Endothelial cell of umbilical vein (primary cell): Measurements from ENCODE around the gene CASP4. TPM values are rescaled to one million over a fixed set of nuclear protein-coding genes. Genes with fewer than 3 reads are reported as not detected.
A peak's percentile ranks its signal among the peaks of the same experiment; 100 is the strongest.

Source experiments
- BruUV-seq: library from RNA; stranded (reverse); fragments of 400-500 nt; replicated peaks from 2 replicates; lab custom pipeline; 2021; lab: Mats Ljungman, UMichigan
- CTCF ChIA-PET: fragments of 300-600, 350-600 bp; sonication (Branson Sonifier 250); formaldehyde crosslinking; loops from one replicate; lab custom pipeline; 2021; ENCODE audit warnings: antibody characterized with exemption, inconsistent platforms; lab: Charles Lee
- POLR2A ChIA-PET: fragments of 300-600, 350-600 bp; sonication (Branson Sonifier 250); formaldehyde crosslinking; loops from one replicate; lab custom pipeline; 2021; ENCODE audit warnings: antibody characterized with exemption, inconsistent platforms; lab: Charles Lee
- DNase-seq: peaks from one replicate; pipeline ENCODE4 v3.0.0-alpha.2; 2011; ENCODE audit warnings: low read depth, low spot score
- FAIRE-seq: peaks from 2 replicates; lab custom pipeline; 2011; peaks lifted over from hg19 to GRCh38; lab: Jason Lieb, UNC
- H2AFZ ChIP-seq: 2 replicates; pipeline ENCODE4 v1.6.0; 2012; ENCODE audit warnings: low read depth, low read length, control low read depth, inconsistent platforms
- H3K27ac ChIP-seq: 2 replicates; pipeline ENCODE4 v1.5.1; 2011; ENCODE audit warnings: low read depth, mild to moderate bottlenecking, control low read depth, low read length, moderate library complexity; ENCODE audit not compliant: insufficient read depth
- H3K27me3 ChIP-seq, 2 experiments: 2 replicates each; pipeline versions ENCODE4 v1.6.0 to v1.6.1; 2011; ENCODE audit warnings: low read length in 2 of 2, mixed read lengths in 1 of 2; ENCODE audit not compliant: control insufficient read depth in 2 of 2, insufficient read depth in 2 of 2
- H3K36me3 ChIP-seq, 2 experiments: 2 replicates in 1 of 2; 3 replicates in 1 of 2; pipeline ENCODE4 v1.5.1; 2011; ENCODE audit warnings: low read length in 2 of 2, mild to moderate bottlenecking in 1 of 2, moderate library complexity in 1 of 2; ENCODE audit not compliant: control insufficient read depth in 2 of 2, insufficient read depth in 2 of 2; ENCODE audit errors: extremely low read depth in 1 of 2
- H3K4me1 ChIP-seq: 3 replicates; pipeline ENCODE4 v1.5.1; 2011; ENCODE audit warnings: mild to moderate bottlenecking, low read length; ENCODE audit not compliant: control insufficient read depth, insufficient read depth; ENCODE audit errors: extremely low read depth
- H3K4me2 ChIP-seq: 2 replicates; pipeline ENCODE4 v1.6.1; 2011; ENCODE audit warnings: low read length, control low read depth, mixed read lengths; ENCODE audit not compliant: insufficient read depth
- H3K4me3 ChIP-seq, 3 experiments: fragments of 200-600 bp in 1 of 3; sonication (generic), shearing (Covaris generic) in 1 of 3; replicated peaks in 1 of 3; 2 replicates each; pipeline ENCODE4 v1.5.1; 2011 to 2016; ENCODE audit warnings: control low read depth in 3 of 3, low read length in 3 of 3, mild to moderate bottlenecking in 2 of 3, inconsistent platforms in 1 of 3, low read depth in 1 of 3, moderate library complexity in 1 of 3; ENCODE audit not compliant: insufficient read depth in 1 of 3
- H3K79me2 ChIP-seq: 2 replicates; pipeline ENCODE4 v1.6.0; 2012; ENCODE audit warnings: low read length, inconsistent platforms; ENCODE audit not compliant: control insufficient read depth, insufficient read depth
- H3K9ac ChIP-seq: replicated peaks from 2 replicates; pipeline ENCODE3; 2011; ENCODE audit warnings: low read length, control low read depth; ENCODE audit not compliant: insufficient read depth; ENCODE audit errors: extremely low read depth
- H3K9me1 ChIP-seq: replicated peaks from 3 replicates; pipeline ENCODE4 v1.6.0; 2011; ENCODE audit warnings: mild to moderate bottlenecking, low read length; ENCODE audit not compliant: control insufficient read depth, insufficient read depth; ENCODE audit errors: extremely low read depth
- H3K9me3 ChIP-seq: replicated peaks from 2 replicates; pipeline ENCODE4 v1.5.1; 2012; ENCODE audit warnings: low read length, inconsistent platforms; ENCODE audit not compliant: control insufficient read depth, insufficient read depth
- H4K20me1 ChIP-seq: replicated peaks from 2 replicates; pipeline ENCODE3; 2011; ENCODE audit warnings: mild to moderate bottlenecking, low read length; ENCODE audit not compliant: control insufficient read depth, insufficient read depth; ENCODE audit errors: extremely low read depth
- EZH2 ChIP-seq: IDR thresholded peaks from 2 replicates; pipeline ENCODE4 v1.6.1; 2012; ENCODE audit warnings: borderline replicate concordance, low read depth, mild to moderate bottlenecking, moderate library complexity, low read length, inconsistent platforms; ENCODE audit not compliant: severe bottlenecking
- FOS ChIP-seq: IDR thresholded peaks from 2 replicates; pipeline ENCODE4 v1.6.1; 2011; ENCODE audit warnings: mild to moderate bottlenecking, low read length, moderate library complexity, borderline replicate concordance; ENCODE audit not compliant: insufficient read depth
- GATA2 ChIP-seq: IDR thresholded peaks from 2 replicates; pipeline ENCODE4 v1.7.0; 2011; ENCODE audit warnings: low read depth, mild to moderate bottlenecking, moderate library complexity, mixed read lengths, low read length; ENCODE audit not compliant: insufficient read length, insufficient read depth
- JUN ChIP-seq: IDR thresholded peaks from 2 replicates; pipeline ENCODE4 v1.6.1; 2011; ENCODE audit warnings: borderline replicate concordance, low read depth; ENCODE audit not compliant: insufficient read length, insufficient read depth
- MAX ChIP-seq: IDR thresholded peaks from 2 replicates; pipeline ENCODE4 v1.6.1; 2011; ENCODE audit not compliant: insufficient read depth, insufficient read length
- MYC ChIP-seq: IDR thresholded peaks from one replicate; pipeline ENCODE4 v1.6.1; 2011; ENCODE audit warnings: mild to moderate bottlenecking, low read depth, low read length
- POLR2A ChIP-seq: IDR thresholded peaks from 2 replicates; pipeline ENCODE4 v1.6.1; 2012; ENCODE audit warnings: low read depth, mild to moderate bottlenecking, control low read depth, low read length
- POLR2AphosphoS5 ChIP-seq: IDR thresholded peaks from 2 replicates; pipeline ENCODE4 v1.6.1; 2012; ENCODE audit warnings: low read depth, mild to moderate bottlenecking, control low read depth, low read length, moderate library complexity; ENCODE audit not compliant: insufficient read depth
- dilution Hi-C: fragments of 300-500 bp; cut with MboI; formaldehyde crosslinking; loops from one replicate; pipeline ENCODE4 v1.15.0; 2019; ENCODE audit warnings: low sequenced_read_pairs; ENCODE audit not compliant: extremely low pct_ligation_motif_present
- intact Hi-C: fragments of 100-400 bp; cut with micrococcal nuclease; formaldehyde crosslinking; loops from one replicate; pipeline ENCODE4 v1.10.0; 2022
- polyA plus RNA-seq, 4 experiments: library from polyadenylated mRNA; depleted of rRNA in 3 of 4; stranded (reverse) in 3 of 4; unstranded in 1 of 4; fragments of >200 nt; gene quantifications; 2 replicates each; pipeline versions ENCODE4 v1.2.1 to v1.2.3, GENCODE V29; 2011 to 2012; ENCODE audit warnings: missing spikeins in 1 of 4
- total RNA-seq: library from RNA; stranded (reverse); gene quantifications from 2 replicates; pipeline ENCODE4 v1.2.3, GENCODE V29; 2021
- TF ChIP-seq, protein P1 (sequence below), 2 donors: IDR thresholded peaks; 1 replicate in 1 of 2; 2 replicates in 1 of 2; pipeline ENCODE4 v1.5.1; 2011; ENCODE audit warnings: low read length in 2 of 2, mild to moderate bottlenecking in 2 of 2, moderate library complexity in 2 of 2, control low read depth in 1 of 2, inconsistent platforms in 1 of 2, low read depth in 1 of 2; ENCODE audit not compliant: insufficient read depth in 1 of 2; ENCODE audit errors: extremely low read depth in 1 of 2

The CASP4 gene
- total and polyA plus RNA-seq, 2 donors (not counting 3 experiments of a cell fraction or from before 2014, with no cell fraction given) = 83.1 to 89.1 TPM

- H3K27me3 ChIP-seq = no peaks in the 10 kb centered on the region
- peak; percentile 21 for FAIRE-seq
Measured at GRCh38 chr11:104992781-104993180, 24.4 kb upstream of the CASP4 start.

More at GRCh38 chr11:104992781-104993180, 24.4 kb upstream of the CASP4 start:
- no peaks in the 10 kb centered on the region for H4K20me1 ChIP-seq
- no TSS peak for BruUV-seq
- intact Hi-C loops = no loop called here
- no peaks in the 10 kb centered on the region for H3K36me3 ChIP-seq
- H3K27ac ChIP-seq = no peak overlapping the region
- no peaks in the 10 kb centered on the region for H3K9me1 ChIP-seq
- peaks cover 3% of the 10 kb centered on the region for H3K4me1 ChIP-seq
- no peak overlapping the region for H3K4me2 ChIP-seq
- no peak overlapping the region for H3K9ac ChIP-seq
- CTCF ChIA-PET = interaction anchor here (0.5 kb wide), 1 partner anchor 198 kb away, joined by 4 read pairs; no protein-coding TSS in a partner anchor
- TF ChIP-seq MYC (no peak), MAX (no peak), POLR2AphosphoS5 (no peak), POLR2A (no peak), FOS (no peak), EZH2 (no peak), JUN (no peak), GATA2 (no peak)
- TF ChIP-seq, protein P1, sequence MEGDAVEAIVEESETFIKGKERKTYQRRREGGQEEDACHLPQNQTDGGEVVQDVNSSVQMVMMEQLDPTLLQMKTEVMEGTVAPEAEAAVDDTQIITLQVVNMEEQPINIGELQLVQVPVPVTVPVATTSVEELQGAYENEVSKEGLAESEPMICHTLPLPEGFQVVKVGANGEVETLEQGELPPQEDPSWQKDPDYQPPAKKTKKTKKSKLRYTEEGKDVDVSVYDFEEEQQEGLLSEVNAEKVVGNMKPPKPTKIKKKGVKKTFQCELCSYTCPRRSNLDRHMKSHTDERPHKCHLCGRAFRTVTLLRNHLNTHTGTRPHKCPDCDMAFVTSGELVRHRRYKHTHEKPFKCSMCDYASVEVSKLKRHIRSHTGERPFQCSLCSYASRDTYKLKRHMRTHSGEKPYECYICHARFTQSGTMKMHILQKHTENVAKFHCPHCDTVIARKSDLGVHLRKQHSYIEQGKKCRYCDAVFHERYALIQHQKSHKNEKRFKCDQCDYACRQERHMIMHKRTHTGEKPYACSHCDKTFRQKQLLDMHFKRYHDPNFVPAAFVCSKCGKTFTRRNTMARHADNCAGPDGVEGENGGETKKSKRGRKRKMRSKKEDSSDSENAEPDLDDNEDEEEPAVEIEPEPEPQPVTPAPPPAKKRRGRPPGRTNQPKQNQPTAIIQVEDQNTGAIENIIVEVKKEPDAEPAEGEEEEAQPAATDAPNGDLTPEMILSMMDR (IDR thresholded peaks at IDR 0.05; ENCODE audit: extremely low read depth in 1 of 2, insufficient read depth in 1 of 2, low read depth in 1 of 2, low read length in 2 of 2) = no peak
- H2AFZ ChIP-seq = no peak overlapping the region
- no peaks in the 10 kb centered on the region for H3K9me3 ChIP-seq
- no peak overlapping the region for H3K4me3 ChIP-seq
- dilution Hi-C loops = no loop called here
- POLR2A ChIA-PET = no interaction called here
- H3K79me2 ChIP-seq = no peaks in the 10 kb centered on the region
- peak; percentile 21 for DNase-seq
